K562 (cell line): ENCODE results near the gene BACH1. TPM values are rescaled to one million over a fixed set of nuclear protein-coding genes. Genes with fewer than 3 reads are reported as not detected.
A peak's percentile ranks its signal among the peaks of the same experiment; 100 is the strongest.

Source experiments
- CHD4 ChIP-seq: fragments of 200-600 bp; sonication (generic); IDR thresholded peaks from 3 replicates; pipeline ENCODE4 v1.6.1; 2012; ENCODE audit warnings: low read depth, mild to moderate bottlenecking, mixed read lengths, low read length, inconsistent platforms; ENCODE audit not compliant: insufficient read depth, insufficient replicate concordance, poor library complexity, severe bottlenecking
- CXXC5 ChIP-seq: fragments of 250-450 bp; sonication (Bioruptor Pico); IDR thresholded peaks from 2 replicates; pipeline ENCODE4 v1.8.0; 2022; ENCODE audit warnings: inconsistent platforms, mild to moderate bottlenecking, moderate library complexity
- DNMT1 ChIP-seq: fragments of 450-650 bp; IDR thresholded peaks from 2 replicates; pipeline ENCODE4 v1.6.1; 2016; ENCODE audit warnings: antibody characterized with exemption, mild to moderate bottlenecking
- EGR1 ChIP-seq: fragments of 450-650 bp; conservative IDR thresholded peaks from 2 replicates; pipeline ENCODE4 v1.6.1; 2017; ENCODE audit warnings: mild to moderate bottlenecking
- ETS1 ChIP-seq: conservative IDR thresholded peaks from 2 replicates; pipeline ENCODE4 v1.6.1; 2011; ENCODE audit warnings: low read depth, mild to moderate bottlenecking, low read length; ENCODE audit not compliant: control insufficient read depth
- HMGN3 ChIP-seq: IDR thresholded peaks from 2 replicates; pipeline ENCODE4 v1.6.1; 2011; ENCODE audit warnings: borderline replicate concordance, low read depth, mild to moderate bottlenecking, mixed read lengths, low read length; ENCODE audit not compliant: insufficient read length; ENCODE audit errors: extremely low read depth
- HMGXB4 ChIP-seq: sonication (generic); formaldehyde crosslinking; IDR thresholded peaks from 2 replicates; pipeline ENCODE4 v1.8.1; 2023; ENCODE audit warnings: mild to moderate bottlenecking, missing genetic modification reagents
- HNRNPL ChIP-seq: fragments of 200-400 bp; formaldehyde crosslinking; IDR thresholded peaks from 2 replicates; pipeline ENCODE4 v1.6.1; 2017; ENCODE audit warnings: low read depth, mild to moderate bottlenecking, low read length
- JUNB ChIP-seq: fragments of 450-650 bp; formaldehyde crosslinking; conservative IDR thresholded peaks from 2 replicates; pipeline ENCODE4 v1.4.0; 2020; ENCODE audit warnings: mild to moderate bottlenecking
- MYC ChIP-seq, 2 experiments: fragments of 250-450 bp in 1 of 2; sonication (Bioruptor Pico) in 1 of 2; IDR thresholded peaks; 2 replicates each; pipeline versions ENCODE4 v1.5.1 to v1.6.1; 2012 to 2021; ENCODE audit warnings: low read depth in 2 of 2, borderline replicate concordance in 1 of 2, improper control_type of control experiment in 1 of 2, low read length in 1 of 2, mild to moderate bottlenecking in 1 of 2, moderate library complexity in 1 of 2
- NR2F6 ChIP-seq: fragments of 450-650 bp; formaldehyde crosslinking; IDR thresholded peaks from 2 replicates; pipeline ENCODE4 v1.4.0; 2020; ENCODE audit warnings: mild to moderate bottlenecking
- NRF1 ChIP-seq, 2 experiments: fragments of 450-650 bp; IDR thresholded peaks in 1 of 2; conservative IDR thresholded peaks in 1 of 2; 2 replicates each; pipeline ENCODE4 v1.6.1; 2014; ENCODE audit warnings: mild to moderate bottlenecking in 2 of 2
- PHB ChIP-seq: fragments of 250-450 bp; sonication (Bioruptor Pico); IDR thresholded peaks from 2 replicates; pipeline ENCODE4 v1.5.0; 2021
- POLR2H ChIP-seq: IDR thresholded peaks from 2 replicates; pipeline ENCODE4 v1.6.1; 2016; ENCODE audit warnings: missing genetic modification characterization, low read depth, mild to moderate bottlenecking, control low read depth, missing compliant biosample characterization, moderate library complexity
- RBM25 ChIP-seq: fragments of 200-400 bp; formaldehyde crosslinking; IDR thresholded peaks from 2 replicates; pipeline ENCODE4 v1.6.1; 2018; ENCODE audit warnings: low read length, low read depth, moderate library complexity; ENCODE audit not compliant: severe bottlenecking
- SAFB ChIP-seq: fragments of 200-400 bp; formaldehyde crosslinking; IDR thresholded peaks from 2 replicates; pipeline ENCODE4 v1.6.1; 2017; ENCODE audit warnings: low read depth, low read length, borderline replicate concordance
- SIN3A ChIP-seq, 2 experiments: fragments of 150-350 bp in 1 of 2; IDR thresholded peaks; 2 replicates each; pipeline ENCODE4 v1.6.1; 2011 to 2016; ENCODE audit warnings: borderline replicate concordance in 2 of 2, low read depth in 2 of 2, low read length in 2 of 2, mild to moderate bottlenecking in 2 of 2, moderate library complexity in 2 of 2; ENCODE audit not compliant: control insufficient read depth in 1 of 2
- SREBF1 ChIP-seq: fragments of 150-350 bp; IDR thresholded peaks from 2 replicates; pipeline ENCODE4 v1.6.1; 2014; ENCODE audit warnings: antibody characterized with exemption, low read depth, low read length, borderline replicate concordance
- TBL1XR1 ChIP-seq, 2 experiments: IDR thresholded peaks; 2 replicates each; pipeline ENCODE4 v1.6.1; 2012; ENCODE audit warnings: improper control_type of control experiment in 2 of 2, low read length in 2 of 2, mild to moderate bottlenecking in 1 of 2
- ZNF174 ChIP-seq: fragments of 250-450 bp; sonication (Bioruptor Pico); IDR thresholded peaks from 2 replicates; pipeline ENCODE4 v1.4.0; 2020; ENCODE audit warnings: mild to moderate bottlenecking
- ZNF311 ChIP-seq: fragments of 250-450 bp; sonication (Bioruptor Pico); IDR thresholded peaks from 2 replicates; pipeline ENCODE4 v1.4.0; 2020; ENCODE audit warnings: mild to moderate bottlenecking, moderate library complexity
- polyA plus RNA-seq, 8 experiments: library from polyadenylated mRNA; depleted of rRNA in 4 of 8; stranded (reverse) in 5 of 8; unstranded in 3 of 8; fragments of >200 nt; fragmentation: Nextera tagmentation in 2 of 8; fragmentation: Illumina TruSeq in 1 of 8; extraction: Ambion mirVana in 2 of 8; extraction: Trizol in 1 of 8; gene quantifications; 2 replicates each; pipeline versions ENCODE4 v1.2.1 to v1.2.3, GENCODE V29; 2011 to 2014; ENCODE audit warnings: inconsistent platforms in 1 of 8, missing spikeins in 1 of 8
- total RNA-seq, 7 experiments: library from RNA; depleted of rRNA in 6 of 7; stranded (reverse); fragments of >200 nt in 6 of 7; fragmentation: Illumina TruSeq in 2 of 7; extraction: Trizol in 2 of 7; gene quantifications; 2 replicates each; pipeline versions ENCODE4 v1.2.1 to v1.2.3, GENCODE V29; 2011 to 2021; ENCODE audit warnings: low replicate concordance in 1 of 7
- TF ChIP-seq, protein P1 (sequence below): sonication (generic); formaldehyde crosslinking; IDR thresholded peaks from 2 replicates; pipeline ENCODE4 v1.8.0; 2022; ENCODE audit warnings: mild to moderate bottlenecking, missing genetic modification reagents
- TF ChIP-seq, protein P2 (sequence below): sonication (generic); formaldehyde crosslinking; IDR thresholded peaks from 2 replicates; pipeline ENCODE4 v1.9.0; 2022; ENCODE audit warnings: mild to moderate bottlenecking, missing genetic modification reagents

Gene BACH1
- total and polyA plus RNA-seq, 9 of the 15 experiments (the other 6 are each of a cell fraction or from before 2014, with no cell fraction given), result 10.6 to 58.5 (median 28.6) TPM

DNA sequence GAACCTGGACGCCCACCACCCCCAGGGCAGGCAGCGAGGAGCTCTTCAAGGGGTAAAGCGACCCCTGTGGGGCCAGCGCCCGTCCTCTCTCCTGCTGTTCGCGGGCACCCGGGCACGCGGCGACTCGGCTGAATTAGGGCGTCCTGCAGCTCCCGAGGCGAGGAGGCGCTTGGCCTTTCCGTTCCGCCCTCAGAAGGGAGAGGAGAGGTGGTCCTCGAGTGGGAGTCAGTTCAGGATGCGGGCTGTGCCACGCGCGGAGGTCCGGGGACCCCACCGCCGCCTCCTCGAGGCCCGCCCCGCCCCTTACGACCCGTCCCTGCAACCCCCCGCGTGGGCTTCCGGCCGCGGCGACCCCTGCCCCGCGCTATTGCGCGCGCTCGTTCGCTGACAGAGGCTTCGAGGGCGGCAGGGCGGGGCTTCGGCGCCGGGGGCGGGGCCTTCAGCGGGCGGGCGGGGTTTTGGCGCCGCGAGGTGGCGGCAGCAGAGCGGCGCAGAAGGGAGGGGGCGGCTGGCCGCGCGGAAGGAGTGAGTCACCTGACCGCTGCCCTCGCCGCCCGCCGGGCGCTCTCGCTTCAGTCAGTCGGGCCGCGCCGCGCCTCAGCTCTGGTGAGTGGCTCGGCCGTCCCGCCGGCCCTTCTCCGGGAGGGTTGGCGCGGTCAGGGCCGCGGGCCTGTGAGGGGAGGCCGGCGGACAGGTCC lies at the start of gene BACH1 (continued):
- TF ChIP-seq DNMT1 (no peak), ZNF174 (CRISPR knock-in tag) (no peak), EGR1 (peak; percentile 53), HMGN3 (peak; percentile 67), ETS1 (peak; percentile 74; the same call in 1 of the 2 replicates), SIN3A (IDR thresholded peaks at IDR 0.05; ENCODE audit: borderline replicate concordance in 2 of 2, control insufficient read depth in 1 of 2, low read depth in 2 of 2, low read length in 2 of 2) (peak in 1 of 2 experiments; percentile 46; a peak in 1 of 4 replicates), JUNB (CRISPR knock-in tag) (peak; percentile 51; the same call in 1 of the 2 replicates), ZNF311 (CRISPR knock-in tag) (0 out of 2 replicates have a peak, but pooled peaks have one; percentile 35), POLR2H (tag) (peak; percentile 88), NRF1 (conservative IDR thresholded peaks at IDR 0.05 in 1 of 2, IDR thresholded peaks at IDR 0.05 in 1 of 2) (peak in 1 of 2 experiments; percentile 58; a peak in 3 of 4 replicates), SAFB (0 out of 2 replicates have a peak, but pooled peaks have one; percentile 10), MYC (IDR thresholded peaks at IDR 0.05; ENCODE audit: low read depth, low read length) (peak; percentile 70), MYC (CRISPR knock-in tag; IDR thresholded peaks at IDR 0.05; ENCODE audit: borderline replicate concordance, low read depth) (no peak), PHB (0 out of 2 replicates have a peak, but pooled peaks have one; percentile 25), HMGXB4 (CRISPR knock-in tag) (no peak), CXXC5 (CRISPR knock-in tag) (peak; percentile 84), CHD4 (peak; percentile 14), TBL1XR1 (IDR thresholded peaks at IDR 0.05; ENCODE audit: low read length in 2 of 2) (no peak), SREBF1 (0 out of 2 replicates have a peak, but pooled peaks have one; percentile 30), RBM25 (peak; percentile 10), HNRNPL (peak; percentile 60; the same call in 1 of the 2 replicates), NR2F6 (no peak)
- TF ChIP-seq, protein P1, sequence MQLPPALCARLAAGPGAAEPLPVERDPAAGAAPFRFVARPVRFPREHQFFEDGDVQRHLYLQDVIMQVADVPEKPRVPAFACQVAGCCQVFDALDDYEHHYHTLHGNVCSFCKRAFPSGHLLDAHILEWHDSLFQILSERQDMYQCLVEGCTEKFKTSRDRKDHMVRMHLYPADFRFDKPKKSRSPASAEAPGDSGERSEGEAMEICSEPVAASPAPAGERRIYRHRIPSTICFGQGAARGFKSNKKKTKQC (CRISPR knock-in tag), result no peak
- TF ChIP-seq, protein P2, sequence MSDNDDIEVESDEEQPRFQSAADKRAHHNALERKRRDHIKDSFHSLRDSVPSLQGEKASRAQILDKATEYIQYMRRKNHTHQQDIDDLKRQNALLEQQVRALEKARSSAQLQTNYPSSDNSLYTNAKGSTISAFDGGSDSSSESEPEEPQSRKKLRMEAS (CRISPR knock-in tag), result peak; percentile 71; the same call in 1 of the 2 replicates
